ENCODE data around the gene XXYLT1. TPM values are rescaled to one million over a fixed set of nuclear protein-coding genes. Genes with fewer than 3 reads are reported as not detected.

The XXYLT1 gene
- total RNA-seq, 1 donor from 2014 or later: 9.8 TPM

DNA sequence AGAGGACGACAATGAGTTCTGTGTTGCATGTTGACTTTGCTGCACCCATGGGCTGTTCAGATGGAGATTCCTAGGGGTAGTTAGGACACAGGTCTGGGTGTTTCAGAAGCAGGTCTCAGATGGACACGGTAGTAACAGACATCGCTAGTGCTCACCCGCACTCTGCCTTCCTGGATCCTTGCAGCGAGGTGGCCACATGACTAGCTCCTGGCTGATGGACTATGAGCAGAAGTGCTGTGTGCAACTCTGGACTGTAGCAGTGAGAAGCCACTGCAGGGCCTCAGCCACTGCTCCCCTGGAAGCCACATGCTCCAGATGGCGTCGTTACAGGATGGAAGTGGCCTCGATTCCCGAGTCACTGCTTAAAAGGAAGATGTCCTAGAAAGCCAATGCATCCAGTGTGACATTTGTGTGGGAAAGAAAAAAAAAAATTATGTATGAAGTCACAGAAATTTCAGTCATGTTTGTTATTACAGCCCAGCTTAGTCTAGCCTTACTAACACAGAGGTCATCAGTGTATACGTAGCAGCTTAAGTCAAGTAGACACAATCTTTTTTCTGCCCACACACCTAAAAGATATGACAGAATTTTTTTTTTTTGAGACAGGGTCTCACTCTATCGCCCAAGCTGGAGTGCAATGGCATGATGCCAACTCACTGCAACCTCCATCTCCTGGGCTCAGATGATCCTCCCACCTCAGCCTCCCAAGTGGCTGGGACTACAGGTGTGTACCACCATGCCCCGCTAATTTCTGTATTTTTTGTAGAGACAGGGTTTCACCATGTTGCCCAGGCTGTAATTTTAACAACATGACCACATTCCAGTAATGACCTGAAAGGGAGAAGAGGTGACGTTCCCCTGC lies 95.3 kb downstream of the XXYLT1 start:
- intact Hi-C loops (cut with DNase I): no loop called here
- TF ChIP-seq, protein P1, sequence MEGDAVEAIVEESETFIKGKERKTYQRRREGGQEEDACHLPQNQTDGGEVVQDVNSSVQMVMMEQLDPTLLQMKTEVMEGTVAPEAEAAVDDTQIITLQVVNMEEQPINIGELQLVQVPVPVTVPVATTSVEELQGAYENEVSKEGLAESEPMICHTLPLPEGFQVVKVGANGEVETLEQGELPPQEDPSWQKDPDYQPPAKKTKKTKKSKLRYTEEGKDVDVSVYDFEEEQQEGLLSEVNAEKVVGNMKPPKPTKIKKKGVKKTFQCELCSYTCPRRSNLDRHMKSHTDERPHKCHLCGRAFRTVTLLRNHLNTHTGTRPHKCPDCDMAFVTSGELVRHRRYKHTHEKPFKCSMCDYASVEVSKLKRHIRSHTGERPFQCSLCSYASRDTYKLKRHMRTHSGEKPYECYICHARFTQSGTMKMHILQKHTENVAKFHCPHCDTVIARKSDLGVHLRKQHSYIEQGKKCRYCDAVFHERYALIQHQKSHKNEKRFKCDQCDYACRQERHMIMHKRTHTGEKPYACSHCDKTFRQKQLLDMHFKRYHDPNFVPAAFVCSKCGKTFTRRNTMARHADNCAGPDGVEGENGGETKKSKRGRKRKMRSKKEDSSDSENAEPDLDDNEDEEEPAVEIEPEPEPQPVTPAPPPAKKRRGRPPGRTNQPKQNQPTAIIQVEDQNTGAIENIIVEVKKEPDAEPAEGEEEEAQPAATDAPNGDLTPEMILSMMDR (IDR thresholded peaks at IDR 0.05): no peak
- Histone ChIP-seq H3K36me3 (no peaks in the 10 kb centered on the region), H3K27ac (no peak overlapping the region), H3K9me3 (no peaks in the 10 kb centered on the region), H3K4me1 (peaks cover 26% of the 10 kb centered on the region), H3K4me3 (no peak overlapping the region), H3K27me3 (no peaks in the 10 kb centered on the region)
- ATAC-seq: no peak
- no peak for DNase-seq

DNA sequence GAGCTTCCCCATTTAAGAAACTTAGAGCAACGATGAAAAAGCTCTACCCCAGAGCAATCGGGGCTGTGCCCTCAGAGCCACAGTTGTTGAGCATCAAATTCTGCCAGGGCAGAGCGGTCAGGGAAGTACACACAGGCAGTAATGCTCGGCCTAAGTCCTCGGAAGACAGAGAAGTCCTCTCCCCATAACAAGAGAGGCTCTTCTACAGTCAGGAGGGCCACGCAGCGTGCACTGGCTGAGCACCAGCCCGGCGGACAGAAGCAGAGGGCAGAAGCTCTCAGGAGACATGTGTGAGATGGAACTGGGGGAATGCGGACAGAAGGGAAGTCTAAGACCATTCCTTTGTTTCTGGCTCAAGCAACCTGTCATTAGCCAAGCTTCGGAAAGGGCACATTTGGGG lies 95.9 kb downstream of the XXYLT1 start:
- no peak for DNase-seq
- no peaks in the 10 kb centered on the region for H3K9me3 ChIP-seq
- TF ChIP-seq, protein P1 (IDR thresholded peaks at IDR 0.05): no peak
- ATAC-seq: no peak
- intact Hi-C loops (cut with DNase I): no loop called here
- peaks cover 20% of the 10 kb centered on the region for H3K4me1 ChIP-seq
- no peaks in the 10 kb centered on the region for H3K27me3 ChIP-seq
- H3K4me3 ChIP-seq: no peak overlapping the region
- H3K27ac ChIP-seq: no peak overlapping the region
- H3K36me3 ChIP-seq: no peaks in the 10 kb centered on the region

DNA sequence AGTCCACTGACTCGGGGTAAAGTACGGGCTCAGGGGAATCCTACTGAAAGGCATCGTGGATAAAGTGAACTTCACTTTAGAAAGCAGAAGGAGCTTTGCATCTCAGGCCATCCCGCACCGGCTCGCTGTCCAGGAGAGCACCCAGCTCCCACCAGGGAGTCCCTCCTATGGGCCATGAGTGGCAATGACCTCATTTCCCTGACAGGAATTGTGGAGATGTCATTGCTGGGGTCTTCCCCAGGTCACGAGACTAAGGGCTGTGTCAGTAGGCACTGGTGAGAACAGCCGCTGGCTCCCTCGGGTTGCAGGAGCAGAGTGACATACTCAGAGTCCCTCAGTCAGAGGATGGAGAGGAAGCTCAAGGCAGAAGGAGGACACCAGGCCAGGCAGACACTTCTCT lies 97.3 kb downstream of the XXYLT1 start:
- TF ChIP-seq, protein P1 (IDR thresholded peaks at IDR 0.05): no peak
- Histone ChIP-seq H3K27me3 (no peaks in the 10 kb centered on the region), H3K4me1 (peaks cover 6% of the 10 kb centered on the region), H3K4me3 (no peak overlapping the region), H3K27ac (no peak overlapping the region), H3K9me3 (no peaks in the 10 kb centered on the region), H3K36me3 (no peaks in the 10 kb centered on the region)
- no peak for DNase-seq
- no peak for ATAC-seq
- intact Hi-C loops (cut with DNase I): no loop called here

DNA sequence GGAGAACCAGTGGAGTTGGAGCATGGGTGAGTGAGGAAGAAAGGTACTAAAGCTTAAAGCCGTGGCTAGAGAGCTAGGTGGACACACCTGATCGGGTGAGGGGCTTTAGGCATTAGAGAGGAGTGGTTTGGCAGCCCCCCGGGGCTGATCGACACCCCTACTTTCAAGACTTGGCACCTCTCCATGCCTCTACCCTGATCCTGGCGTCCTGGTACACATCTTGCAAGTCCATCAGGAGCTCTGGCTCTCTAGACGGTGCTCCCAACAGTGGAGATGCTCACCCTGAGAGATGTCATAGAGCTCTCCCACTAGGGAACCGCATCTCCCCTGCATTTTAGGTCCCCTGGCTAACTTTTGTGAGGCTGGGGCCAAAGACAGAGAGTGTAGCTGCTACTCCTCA lies 98.1 kb downstream of the XXYLT1 start:
- Histone ChIP-seq H3K36me3 (no peaks in the 10 kb centered on the region), H3K4me1 (peaks cover 3% of the 10 kb centered on the region), H3K9me3 (no peaks in the 10 kb centered on the region), H3K27me3 (no peaks in the 10 kb centered on the region), H3K27ac (no peak overlapping the region), H3K4me3 (no peak overlapping the region)
- TF ChIP-seq, protein P1 (IDR thresholded peaks at IDR 0.05): no peak
- intact Hi-C loops (cut with DNase I): no loop called here
- ATAC-seq (no peak), DNase-seq (no peak)

DNA sequence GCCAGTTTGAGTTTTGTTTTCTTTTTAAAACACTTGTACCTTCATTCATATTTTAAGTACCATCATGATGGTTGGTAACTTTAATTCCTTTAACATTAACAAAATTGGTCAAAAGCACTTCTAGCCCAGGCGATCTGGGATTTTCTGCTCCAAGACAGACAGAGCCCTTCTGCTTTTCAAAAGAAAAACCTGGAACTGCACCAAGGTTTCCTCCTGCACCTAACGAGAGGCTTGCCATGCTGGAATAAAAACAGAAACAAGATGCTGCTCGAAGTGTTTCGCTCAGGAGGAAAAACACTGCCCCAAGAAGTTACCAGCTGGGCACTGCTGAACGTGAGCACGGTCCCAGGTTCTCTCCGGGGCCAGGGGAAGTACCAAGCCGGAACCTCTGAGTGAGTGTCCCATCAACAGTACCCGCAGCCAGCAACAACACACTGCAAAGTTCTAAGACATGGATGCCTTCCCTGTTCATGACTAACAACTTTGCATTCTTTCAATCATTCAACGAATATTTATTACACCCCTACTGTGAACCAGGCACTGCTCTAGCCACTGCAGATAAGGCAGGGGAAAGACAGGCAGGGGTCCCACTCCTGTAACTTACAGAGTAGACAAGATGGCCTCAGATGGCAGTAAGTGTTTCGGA lies 98.8 kb downstream of the XXYLT1 start:
- intact Hi-C loops (cut with DNase I): no loop called here
- H3K9me3 ChIP-seq: no peaks in the 10 kb centered on the region
- H3K27ac ChIP-seq: peak overlapping the region; percentile 3
- TF ChIP-seq, protein P1 (IDR thresholded peaks at IDR 0.05): no peak
- ATAC-seq: peak; percentile 52
- H3K4me3 ChIP-seq: no peak overlapping the region
- DNase-seq: no peak
- no peaks in the 10 kb centered on the region for H3K27me3 ChIP-seq
- no peaks in the 10 kb centered on the region for H3K36me3 ChIP-seq
- H3K4me1 ChIP-seq: peaks cover 3% of the 10 kb centered on the region
